ENCODE data around the gene NTM.

Gene NTM

GRCh38 chr11:131534611-131535010 is 164.2 kb downstream of the NTM start:
- no peak overlapping the region for H3K4me3 ChIP-seq (ENCODE audit: low read length)
- TF ChIP-seq CTCF (conservative IDR thresholded peaks at IDR 0.05; ENCODE audit: low read length) = no peak
- DNase-seq (ENCODE audit: low read depth) = no peak

- no peak for TF ChIP-seq CTCF (conservative IDR thresholded peaks at IDR 0.05; ENCODE audit: low read length)
- H3K4me3 ChIP-seq (ENCODE audit: low read length) = no peak overlapping the region
- no peak for DNase-seq (ENCODE audit: low read depth)
Observed at GRCh38 chr11:131536159-131536558, 165.7 kb downstream of the NTM start.

GRCh38 chr11:131537196-131537595 is 166.8 kb downstream of the NTM start:
- TF ChIP-seq CTCF (conservative IDR thresholded peaks at IDR 0.05; ENCODE audit: low read length) = no peak
- H3K4me3 ChIP-seq (ENCODE audit: low read length) = no peak overlapping the region
- no peak for DNase-seq (ENCODE audit: low read depth)

DNA sequence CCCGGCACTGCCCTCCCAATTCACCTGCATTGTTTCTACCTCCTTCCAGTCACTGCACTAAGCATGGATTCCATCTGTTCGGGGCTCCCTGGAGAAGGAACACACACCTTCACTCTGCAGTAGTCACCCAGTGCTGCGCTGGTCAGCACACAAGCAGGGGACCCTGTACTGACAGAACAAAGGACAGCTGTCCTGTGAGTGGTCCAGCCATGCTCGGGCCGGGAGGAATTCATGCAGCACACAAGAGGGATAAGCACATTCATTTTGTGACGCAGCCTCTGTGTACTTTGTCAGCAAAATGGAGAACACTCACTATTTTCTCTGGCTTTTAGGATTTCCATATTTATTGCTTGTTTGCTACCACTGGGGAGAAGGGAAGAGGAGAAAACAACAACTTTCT is 167.3 kb downstream of the NTM start:
- DNase-seq (ENCODE audit: low read depth) = no peak
- H3K4me3 ChIP-seq (ENCODE audit: low read length) = no peak overlapping the region
- TF ChIP-seq CTCF (conservative IDR thresholded peaks at IDR 0.05; ENCODE audit: low read length) = no peak

- DNase-seq (ENCODE audit: low read depth) = no peak
- TF ChIP-seq CTCF (conservative IDR thresholded peaks at IDR 0.05; ENCODE audit: low read length) = no peak
- no peak overlapping the region for H3K4me3 ChIP-seq (ENCODE audit: low read length)
Observed at GRCh38 chr11:131538322-131538721, 167.9 kb downstream of the NTM start.

DNA sequence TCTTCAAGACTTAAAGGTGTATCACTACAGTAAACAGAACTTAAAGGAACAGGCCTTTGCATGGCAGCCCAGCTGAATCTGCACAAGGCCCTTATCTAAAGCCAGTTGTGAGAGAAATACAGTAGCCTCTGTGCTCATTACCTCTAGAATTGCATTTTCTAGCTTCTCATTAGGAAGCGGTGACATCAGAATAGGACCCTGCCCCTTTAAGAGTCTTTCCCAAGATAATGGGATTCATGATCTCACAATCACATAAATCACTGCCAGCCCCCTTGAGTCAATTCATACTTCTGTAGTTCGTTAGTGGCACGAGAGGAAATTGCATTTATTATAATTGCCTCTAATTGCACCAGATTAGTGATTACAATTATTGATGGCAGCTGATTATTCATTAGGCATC is 170.3 kb downstream of the NTM start:
- no peak for TF ChIP-seq CTCF (conservative IDR thresholded peaks at IDR 0.05; ENCODE audit: low read length)
- H3K4me3 ChIP-seq (ENCODE audit: low read length) = no peak overlapping the region
- DNase-seq (ENCODE audit: low read depth) = no peak

- no peak for TF ChIP-seq CTCF (conservative IDR thresholded peaks at IDR 0.05; ENCODE audit: low read length)
- no peak for DNase-seq (ENCODE audit: low read depth)
- H3K4me3 ChIP-seq (ENCODE audit: low read length) = no peak overlapping the region
Observed at GRCh38 chr11:131543389-131544025, 173.1 kb downstream of the NTM start.
